Activated naive CD4-positive, alpha-beta T cell treated with anti-CD3 and anti-CD28 coated beads, Interleukin-2, amount 10 ng/mL, durations not matched to agents 7 days and 5 days (primary cell): ENCODE data around the gene RPS27A.
"Not testable (repeated sequence)": the region's sequence is repeated elsewhere in the genome, so short reads cannot be mapped to it uniquely, and the experiment has no call there.

Source experiments
- CTCF ChIA-PET: fragments of 350-600 bp; sonication (Branson Sonifier 250); formaldehyde crosslinking; loops from one replicate; lab custom pipeline; 2021; ENCODE audit warnings: antibody characterized with exemption; lab: Charles Lee
- DNase-seq: peaks from one replicate; pipeline ENCODE4 v3.0.0-alpha.2; 2020
- H3K27ac Mint-ChIP-seq: one replicate; pipeline ENCODE4 v1.8.0; 2021; ENCODE audit warnings: mild to moderate bottlenecking, moderate library complexity, mixed read lengths
- H3K27me3 Mint-ChIP-seq: one replicate; pipeline ENCODE4 v1.8.0; 2021; ENCODE audit warnings: mild to moderate bottlenecking, mixed read lengths
- H3K36me3 Mint-ChIP-seq: one replicate; pipeline ENCODE4 v1.8.0; 2021; ENCODE audit warnings: mixed read lengths
- H3K4me1 Mint-ChIP-seq: one replicate; pipeline ENCODE4 v1.8.0; 2021; ENCODE audit warnings: mixed read lengths
- H3K4me3 Mint-ChIP-seq: one replicate; pipeline ENCODE4 v1.8.0; 2021; ENCODE audit warnings: mild to moderate bottlenecking, moderate library complexity, mixed read lengths
- H3K9me3 Mint-ChIP-seq: one replicate; pipeline ENCODE4 v1.8.0; 2021; ENCODE audit warnings: mixed read lengths

The RPS27A gene

GRCh38 chr2:55232084-55232862, at the start of gene RPS27A, which contains the start of gene CLHC1:
Gene RPS27A (plus strand): TSS chr2:55232688. CDS start chr2:55232825, 137 bp downstream.
Gene CLHC1 (minus strand): TSS chr2:55232293. CDS start chr2:55222411, 9,882 bp downstream.
- peak within 1 kb of the TSS; percentile 94 for H3K27ac Mint-ChIP-seq
- CTCF ChIA-PET: no interaction called here
- no peaks in the 10 kb centered on the region for H3K9me3 Mint-ChIP-seq
- peak within 1 kb of the TSS; percentile 99 for H3K4me3 Mint-ChIP-seq
- peak; percentile 94 for DNase-seq
- H3K36me3 Mint-ChIP-seq: peaks cover 60% of the 10 kb centered on the region
- H3K4me1 Mint-ChIP-seq: peaks cover 70% of the 10 kb centered on the region
- no peaks in the 10 kb centered on the region for H3K27me3 Mint-ChIP-seq

DNA sequence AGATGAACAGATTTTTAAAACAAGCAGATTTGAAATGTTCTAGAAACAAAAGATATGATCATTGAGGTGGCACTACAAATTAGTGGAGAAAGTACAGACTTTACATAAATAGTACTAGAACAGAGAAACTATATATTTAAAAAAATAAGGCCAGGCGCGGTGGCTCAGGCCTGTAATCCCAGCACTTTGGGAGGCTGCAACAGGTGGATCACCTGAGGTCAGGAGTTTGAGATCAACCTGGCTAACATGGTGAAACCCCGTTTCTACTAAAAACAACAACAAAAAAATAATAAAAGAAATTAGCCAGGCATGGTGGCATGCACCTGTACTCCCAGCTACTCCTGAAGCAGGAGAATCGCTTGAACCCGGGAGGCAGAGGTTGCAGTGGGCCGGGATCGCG, 45.7 kb upstream of the RPS27A start:
- H3K4me3 Mint-ChIP-seq, DNase-seq, CTCF ChIA-PET, H3K9me3 Mint-ChIP-seq, H3K27ac Mint-ChIP-seq, H3K4me1 Mint-ChIP-seq, H3K36me3 Mint-ChIP-seq, H3K27me3 Mint-ChIP-seq: not testable (repeated sequence)

- H3K27ac Mint-ChIP-seq, H3K36me3 Mint-ChIP-seq, DNase-seq, H3K9me3 Mint-ChIP-seq, H3K27me3 Mint-ChIP-seq, H3K4me1 Mint-ChIP-seq, CTCF ChIA-PET, H3K4me3 Mint-ChIP-seq: not testable (repeated sequence)
Measured at GRCh38 chr2:55191888-55192287, 40.6 kb upstream of the RPS27A start.

- CTCF ChIA-PET: no interaction called here
- no peak overlapping the region for H3K4me3 Mint-ChIP-seq
- H3K27me3 Mint-ChIP-seq: no peaks in the 10 kb centered on the region
- H3K36me3 Mint-ChIP-seq: peaks cover 19% of the 10 kb centered on the region
- DNase-seq: no peak
- H3K4me1 Mint-ChIP-seq: no peaks in the 10 kb centered on the region
- no peak overlapping the region for H3K27ac Mint-ChIP-seq
- no peaks in the 10 kb centered on the region for H3K9me3 Mint-ChIP-seq
Measured at GRCh38 chr2:55196526-55196925, 36.0 kb upstream of the RPS27A start.

GRCh38 chr2:55200416-55200815, 32.1 kb upstream of the RPS27A start:
- Mint-ChIP-seq H3K4me1 (no peaks in the 10 kb centered on the region), H3K27me3 (no peaks in the 10 kb centered on the region), H3K36me3 (peaks cover 27% of the 10 kb centered on the region), H3K9me3 (peaks cover 2% of the 10 kb centered on the region), H3K4me3 (no peak overlapping the region), H3K27ac (no peak overlapping the region)
- CTCF ChIA-PET: no interaction called here
- no peak for DNase-seq

DNA sequence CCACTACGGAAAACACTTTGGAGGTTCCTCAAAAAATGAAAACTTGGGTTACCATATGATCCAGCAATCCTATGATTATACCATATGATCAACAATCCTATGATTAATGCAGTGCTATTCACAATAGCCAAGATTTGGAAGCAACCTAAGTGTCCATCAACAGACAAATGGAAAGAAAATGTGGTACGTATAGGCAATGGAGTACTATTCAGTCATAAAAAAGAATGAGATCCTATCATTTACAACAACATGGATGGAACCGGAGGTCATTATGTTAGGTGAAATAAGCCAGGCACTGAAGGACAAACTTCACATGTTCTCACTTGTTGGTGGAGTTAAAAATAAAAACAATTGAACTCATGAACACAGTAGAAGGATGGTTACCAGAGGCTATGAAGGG, 28.0 kb upstream of the RPS27A start:
- Mint-ChIP-seq H3K9me3 (peaks cover 2% of the 10 kb centered on the region), H3K36me3 (peaks cover 15% of the 10 kb centered on the region), H3K4me3 (no peak overlapping the region), H3K4me1 (no peaks in the 10 kb centered on the region), H3K27ac (no peak overlapping the region), H3K27me3 (peaks cover 4% of the 10 kb centered on the region)
- DNase-seq: no peak
- CTCF ChIA-PET: no interaction called here

- Mint-ChIP-seq H3K4me1 (no peaks in the 10 kb centered on the region), H3K27me3 (peaks cover 4% of the 10 kb centered on the region), H3K4me3 (no peak overlapping the region), H3K9me3 (peaks cover 2% of the 10 kb centered on the region), H3K27ac (no peak overlapping the region), H3K36me3 (peaks cover 15% of the 10 kb centered on the region)
- DNase-seq: no peak
- CTCF ChIA-PET: no interaction called here
Measured at GRCh38 chr2:55204950-55205349, 27.5 kb upstream of the RPS27A start.

- Mint-ChIP-seq H3K4me3 (no peak overlapping the region), H3K9me3 (no peaks in the 10 kb centered on the region), H3K27ac (no peak overlapping the region), H3K4me1 (no peaks in the 10 kb centered on the region), H3K36me3 (no peaks in the 10 kb centered on the region), H3K27me3 (no peaks in the 10 kb centered on the region)
- CTCF ChIA-PET: no interaction called here
- DNase-seq: no peak
Measured at GRCh38 chr2:55213822-55214221, 18.7 kb upstream of the RPS27A start.

DNA sequence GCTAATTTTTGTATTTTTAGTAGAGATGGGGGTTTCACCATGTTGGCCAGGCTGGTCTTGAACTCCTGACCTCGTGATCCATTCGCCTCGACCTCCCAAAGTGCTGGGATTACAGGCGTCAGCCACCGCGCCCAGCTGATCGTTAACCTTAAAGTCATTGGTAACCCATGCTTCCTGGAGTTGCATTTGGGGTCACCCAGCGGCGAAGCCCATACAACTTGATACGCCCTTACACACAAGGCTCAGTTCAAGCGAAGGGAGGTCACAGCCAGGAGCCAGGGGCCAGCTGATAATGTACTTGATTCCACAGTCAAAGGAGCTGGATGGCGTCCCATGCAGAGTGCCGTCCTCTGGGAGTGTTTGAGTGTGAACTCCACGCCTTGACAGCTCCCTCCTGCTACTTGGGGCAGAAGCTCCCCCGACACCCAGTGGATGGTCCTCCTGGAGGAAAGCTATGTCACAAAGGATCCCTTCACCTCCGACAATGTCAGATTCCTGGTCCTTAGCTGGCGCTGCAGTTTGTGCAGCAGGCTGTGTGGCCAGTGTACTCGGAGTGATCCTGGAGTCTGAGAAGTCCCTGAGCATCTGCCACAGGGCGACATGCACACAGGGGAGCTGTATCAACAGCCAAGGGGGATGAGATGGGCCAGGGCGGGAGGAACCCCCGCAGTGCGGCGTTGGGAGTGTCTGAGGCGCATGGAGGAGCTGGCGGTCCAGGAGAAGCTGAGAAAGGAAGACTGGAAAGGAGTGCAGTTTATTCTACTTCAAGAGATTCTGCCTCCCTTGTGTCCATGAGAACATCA, 8.3 kb upstream of the RPS27A start:
- peaks cover 46% of the 10 kb centered on the region for H3K4me1 Mint-ChIP-seq

GRCh38 chr2:55224761-55225261, 7.7 kb upstream of the RPS27A start:
- Mint-ChIP-seq H3K4me3 (no peak overlapping the region), H3K27me3 (no peaks in the 10 kb centered on the region), H3K9me3 (no peaks in the 10 kb centered on the region), H3K27ac (no peak overlapping the region), H3K36me3 (peaks cover 23% of the 10 kb centered on the region), H3K4me1 (peaks cover 51% of the 10 kb centered on the region)
- DNase-seq: no peak
- CTCF ChIA-PET: no interaction called here

More for the DNA sequence above, 8.3 kb upstream of the RPS27A start:
- peak overlapping the region; percentile 89 for H3K27ac Mint-ChIP-seq
- H3K27me3 Mint-ChIP-seq: no peaks in the 10 kb centered on the region
- no peaks in the 10 kb centered on the region for H3K9me3 Mint-ChIP-seq
- peaks cover 19% of the 10 kb centered on the region for H3K36me3 Mint-ChIP-seq
- DNase-seq: peak; percentile 23
- CTCF ChIA-PET: no interaction called here
- peak overlapping the region; percentile 74 for H3K4me3 Mint-ChIP-seq

DNA sequence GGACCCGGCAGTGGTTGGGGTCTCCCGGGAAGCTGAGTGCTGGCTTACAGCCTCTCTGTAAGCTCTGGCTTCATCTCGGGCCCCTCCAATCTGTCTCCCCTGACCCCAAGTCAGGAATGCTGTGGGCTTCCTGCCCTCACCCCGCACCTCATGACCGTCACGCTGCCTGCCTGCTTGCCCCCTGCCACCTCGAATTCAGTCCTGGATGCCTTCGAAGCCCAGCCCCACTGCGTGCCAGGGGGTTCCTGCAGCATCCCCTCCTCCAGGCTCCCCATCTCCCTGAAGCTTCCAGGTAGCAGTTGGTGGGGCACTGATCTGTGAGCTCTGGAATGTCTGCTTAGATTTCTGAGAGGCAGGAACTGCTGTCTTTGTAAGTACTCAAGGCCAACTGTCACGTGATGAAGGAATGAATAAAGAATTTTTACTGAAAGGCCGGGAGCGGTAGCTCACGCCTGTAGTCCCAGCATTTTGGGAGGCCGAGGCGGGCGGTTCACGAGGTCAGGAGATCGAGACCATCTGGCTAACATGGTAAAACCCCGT, 6.9 kb upstream of the RPS27A start:
- H3K4me1 Mint-ChIP-seq: peaks cover 54% of the 10 kb centered on the region

DNA sequence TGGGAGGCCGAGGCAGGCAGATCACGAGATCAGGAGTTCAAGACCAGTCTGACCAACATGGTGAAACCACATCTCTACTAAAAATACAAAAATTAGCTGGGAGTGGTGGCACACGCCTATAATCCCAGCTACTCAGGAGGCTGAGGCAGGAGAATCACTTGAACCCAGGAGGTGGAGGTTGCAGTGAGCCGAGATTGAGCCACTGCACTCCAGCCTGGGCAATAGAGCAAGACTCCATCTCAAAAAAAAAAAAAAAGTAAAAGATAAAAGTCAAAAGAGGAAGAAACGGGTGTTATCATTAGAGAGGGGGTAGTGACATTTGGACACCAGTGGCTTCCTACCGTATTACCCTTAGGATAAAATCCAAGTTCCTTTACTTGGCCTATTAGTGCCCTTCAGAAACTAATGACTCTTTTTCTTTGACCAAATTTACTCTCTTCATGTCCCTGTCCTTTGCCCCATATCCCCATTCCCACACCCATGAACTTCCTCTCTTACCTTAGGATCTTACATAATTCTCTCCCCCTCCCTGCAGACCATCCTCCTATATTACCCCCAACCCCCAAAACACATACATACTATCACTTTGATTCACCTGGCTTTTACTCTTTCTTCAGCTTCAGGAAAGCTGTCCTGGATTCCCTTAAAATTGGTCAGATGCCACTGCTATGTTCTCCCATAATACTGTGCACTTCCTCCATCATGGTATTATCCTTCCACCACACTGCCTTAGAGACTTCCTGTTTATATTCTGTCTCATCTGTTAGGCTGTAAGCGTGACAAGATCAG, 4.9 kb upstream of the RPS27A start:
- Mint-ChIP-seq H3K27ac (peak overlapping the region; percentile 80), H3K36me3 (peaks cover 29% of the 10 kb centered on the region), H3K4me3 (peak overlapping the region; percentile 27), H3K4me1 (peaks cover 51% of the 10 kb centered on the region)
- DNase-seq, H3K9me3 Mint-ChIP-seq, H3K27me3 Mint-ChIP-seq, CTCF ChIA-PET: not testable (repeated sequence)

More for the DNA sequence above, 6.9 kb upstream of the RPS27A start:
- H3K4me3 Mint-ChIP-seq: no peak overlapping the region
- H3K36me3 Mint-ChIP-seq: peaks cover 31% of the 10 kb centered on the region
- no peak overlapping the region for H3K27ac Mint-ChIP-seq
- no peak for DNase-seq
- CTCF ChIA-PET: no interaction called here
- no peaks in the 10 kb centered on the region for H3K9me3 Mint-ChIP-seq
- no peaks in the 10 kb centered on the region for H3K27me3 Mint-ChIP-seq

- peaks cover 30% of the 10 kb centered on the region for H3K36me3 Mint-ChIP-seq
- peak overlapping the region; percentile 27 for H3K4me3 Mint-ChIP-seq
- H3K27me3 Mint-ChIP-seq: no peaks in the 10 kb centered on the region
- H3K9me3 Mint-ChIP-seq: no peaks in the 10 kb centered on the region
- DNase-seq: no peak
- H3K27ac Mint-ChIP-seq: peak overlapping the region; percentile 80
- CTCF ChIA-PET: no interaction called here
- H3K4me1 Mint-ChIP-seq: peaks cover 50% of the 10 kb centered on the region
Measured at GRCh38 chr2:55228226-55228563, 4.3 kb upstream of the RPS27A start.

GRCh38 chr2:55229221-55229620, 3.3 kb upstream of the RPS27A start:
- no peak overlapping the region for H3K4me3 Mint-ChIP-seq
- H3K9me3 Mint-ChIP-seq: no peaks in the 10 kb centered on the region
- H3K36me3 Mint-ChIP-seq: peaks cover 38% of the 10 kb centered on the region
- CTCF ChIA-PET: interaction anchor here (0.6 kb wide), 1 partner anchor 322 kb away, joined by 3 read pairs; no protein-coding TSS in a partner anchor
- no peak overlapping the region for H3K27ac Mint-ChIP-seq
- DNase-seq: no peak
- H3K4me1 Mint-ChIP-seq: peaks cover 60% of the 10 kb centered on the region
- no peaks in the 10 kb centered on the region for H3K27me3 Mint-ChIP-seq
